ENCODE data around the gene ADCY7. TPM values are rescaled to one million over a fixed set of nuclear protein-coding genes. Genes with fewer than 3 reads are reported as not detected.

The ADCY7 gene
- total RNA-seq: 30.3 and 36.2 TPM in 2 replicates

DNA sequence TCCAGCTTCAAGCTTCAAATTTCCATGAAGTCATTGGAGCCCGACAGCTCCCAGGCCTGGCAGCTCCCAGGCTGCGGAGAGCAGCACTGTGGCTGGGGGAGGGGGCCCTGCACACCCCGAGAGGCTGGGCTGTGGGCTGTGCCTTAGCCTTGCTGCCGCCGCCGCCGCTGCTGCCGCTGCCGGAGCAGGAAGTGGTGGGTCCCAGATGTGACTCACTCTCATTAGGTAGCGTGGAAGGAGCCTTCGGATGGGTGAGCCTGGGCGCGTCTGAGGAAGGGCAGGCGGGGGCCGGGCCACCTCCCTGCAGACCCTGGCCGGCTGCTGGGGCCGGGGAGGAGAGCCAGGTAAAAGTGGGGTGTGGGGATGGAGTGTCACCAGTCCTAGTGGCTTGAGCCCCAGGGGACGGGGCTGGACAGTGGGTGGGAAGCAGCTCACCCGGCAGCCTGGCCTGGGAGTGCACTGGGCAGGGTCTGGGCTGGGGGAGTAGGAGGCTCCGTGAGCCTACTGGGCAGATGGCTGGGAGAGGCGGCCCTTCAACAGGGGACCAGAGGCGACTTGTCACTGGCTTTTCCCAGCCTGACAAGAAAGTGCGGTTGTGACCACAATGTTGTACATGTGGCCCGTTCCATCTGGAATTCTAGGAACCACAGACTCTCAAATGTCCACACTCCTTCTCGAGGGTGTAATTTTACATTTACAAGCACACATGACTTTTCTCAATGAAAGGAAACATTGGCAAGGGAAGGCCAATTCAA, at the start of gene ADCY7:
Gene ADCY7, plus strand, starts transcription at position 215 of the 755 bp plus-strand sequence. CDS start 21,629 bp downstream, outside the sequence.
- DNase-seq (ENCODE audit: low read depth): peak; percentile 71
- peak within 1 kb of the TSS; percentile 36 for H3K4me3 ChIP-seq (ENCODE audit: low read depth, low read length)
- no peaks in the 10 kb centered on the region for H3K36me3 ChIP-seq (ENCODE audit: control insufficient read depth, insufficient read depth, low read length)
- no peak for TF ChIP-seq CTCF (IDR thresholded peaks at IDR 0.05; ENCODE audit: insufficient read depth, low read length, poor library complexity, severe bottlenecking)
- H3K27me3 ChIP-seq (ENCODE audit: control insufficient read depth, insufficient read depth, low read length): no peaks in the 10 kb centered on the region

GRCh38 chr16:50219402-50219975, 46.9 kb upstream of the ADCY7 start:
- no peaks in the 10 kb centered on the region for H3K36me3 ChIP-seq (ENCODE audit: control insufficient read depth, insufficient read depth, low read length)
- DNase-seq (ENCODE audit: low read depth): no peak
- no peaks in the 10 kb centered on the region for H3K27me3 ChIP-seq (ENCODE audit: control insufficient read depth, insufficient read depth, low read length)
- no peak for TF ChIP-seq CTCF (IDR thresholded peaks at IDR 0.05; ENCODE audit: insufficient read depth, low read length, poor library complexity, severe bottlenecking)
- H3K4me3 ChIP-seq (ENCODE audit: low read depth, low read length): no peak overlapping the region

DNA sequence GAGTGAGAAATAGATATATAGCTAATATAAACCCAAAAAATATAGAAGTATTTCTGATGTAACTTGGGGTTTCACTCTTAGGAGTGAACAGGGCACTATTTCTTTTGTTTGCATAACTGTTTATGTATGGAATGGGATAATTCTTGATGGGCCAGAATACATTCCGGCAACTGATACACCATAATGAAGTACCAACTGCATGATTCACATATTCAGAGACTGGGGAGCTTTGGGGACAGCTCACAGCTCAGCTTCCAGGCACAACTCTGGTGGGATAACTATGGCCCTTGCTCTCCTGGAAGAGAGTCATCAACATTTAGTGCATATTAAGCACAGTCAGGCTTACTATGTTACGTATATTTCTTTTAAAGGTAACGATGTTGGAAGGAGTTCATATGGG, 42.1 kb upstream of the ADCY7 start:
- no peaks in the 10 kb centered on the region for H3K27me3 ChIP-seq (ENCODE audit: control insufficient read depth, insufficient read depth, low read length)
- DNase-seq (ENCODE audit: low read depth): no peak
- peaks cover 2% of the 10 kb centered on the region for H3K36me3 ChIP-seq (ENCODE audit: control insufficient read depth, insufficient read depth, low read length)
- no peak for TF ChIP-seq CTCF (IDR thresholded peaks at IDR 0.05; ENCODE audit: insufficient read depth, low read length, poor library complexity, severe bottlenecking)
- H3K4me3 ChIP-seq (ENCODE audit: low read depth, low read length): no peak overlapping the region

DNA sequence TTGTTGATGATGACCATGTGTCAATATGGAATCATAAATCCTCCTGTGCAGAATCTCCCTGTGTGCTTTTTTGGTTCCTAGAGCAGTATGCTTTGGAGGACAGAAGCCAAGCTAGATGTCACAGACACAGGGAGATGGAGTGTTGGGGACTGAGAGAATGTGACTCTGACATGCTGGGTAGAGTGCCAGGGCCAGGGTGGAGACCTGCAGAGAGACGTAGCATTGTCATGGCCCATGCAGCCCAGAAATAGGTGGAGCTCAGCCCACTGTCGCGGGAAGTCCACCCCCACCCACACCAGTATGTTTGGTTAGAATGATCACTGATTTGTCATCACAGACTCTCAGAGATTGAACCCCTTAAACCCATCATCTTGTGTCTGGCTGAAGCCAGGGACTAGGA, 39.2 kb upstream of the ADCY7 start:
- H3K36me3 ChIP-seq (ENCODE audit: control insufficient read depth, insufficient read depth, low read length): peaks cover 2% of the 10 kb centered on the region
- TF ChIP-seq CTCF (IDR thresholded peaks at IDR 0.05; ENCODE audit: insufficient read depth, low read length, poor library complexity, severe bottlenecking): no peak
- H3K27me3 ChIP-seq (ENCODE audit: control insufficient read depth, insufficient read depth, low read length): no peaks in the 10 kb centered on the region
- no peak for DNase-seq (ENCODE audit: low read depth)
- no peak overlapping the region for H3K4me3 ChIP-seq (ENCODE audit: low read depth, low read length)

- Histone ChIP-seq H3K27me3 (ENCODE audit: control insufficient read depth, insufficient read depth, low read length) (no peaks in the 10 kb centered on the region), H3K4me3 (ENCODE audit: low read depth, low read length) (no peak overlapping the region), H3K36me3 (ENCODE audit: control insufficient read depth, insufficient read depth, low read length) (peaks cover 2% of the 10 kb centered on the region)
- no peak for TF ChIP-seq CTCF (IDR thresholded peaks at IDR 0.05; ENCODE audit: insufficient read depth, low read length, poor library complexity, severe bottlenecking)
- no peak for DNase-seq (ENCODE audit: low read depth)
These were observed 38.7 kb upstream of the ADCY7 start for GRCh38 chr16:50227665-50228064.
